Measurements from ENCODE around the gene MSLN. TPM values are rescaled to one million over a fixed set of nuclear protein-coding genes. Genes with fewer than 3 reads are reported as not detected.

MSLN gene
- total RNA-seq (2014; rRNA removed; shearing (Covaris generic)) = 0.29 and 0.54 TPM in 2 replicates
- polyA plus RNA-seq (2014; cell fraction: nucleus; rRNA removed) = 0.14 and 1.2 TPM in 2 replicates

- DNase-seq (ENCODE audit: extremely low read depth, low read depth) = no peak
These were observed at the start of gene MSLN for GRCh38 chr16:760545-761343. MSLN (plus strand) TSS chr16:760734; CDS start chr16:762681, 1,947 bp downstream.

- DNase-seq (ENCODE audit: extremely low read depth, low read depth) = no peak
These were observed 49.5 kb upstream of the MSLN start for GRCh38 chr16:711084-711483.

- DNase-seq (ENCODE audit: extremely low read depth, low read depth) = peak; percentile 65
These were observed 48.8 kb upstream of the MSLN start for GRCh38 chr16:711548-712320.

GRCh38 chr16:712740-713250 lies 47.7 kb upstream of the MSLN start:
- DNase-seq (ENCODE audit: extremely low read depth, low read depth) = peak; percentile 87

- no peak for DNase-seq (ENCODE audit: extremely low read depth, low read depth)
These were observed 46.5 kb upstream of the MSLN start for GRCh38 chr16:714079-714478.

- peak; percentile 86 for DNase-seq (ENCODE audit: extremely low read depth, low read depth)
These were observed 45.7 kb upstream of the MSLN start, which contains the start of gene METRN for GRCh38 chr16:714558-715476. METRN (plus strand) TSS chr16:715118; CDS start chr16:715290, 172 bp downstream.

GRCh38 chr16:715477-716199 lies 44.9 kb upstream of the MSLN start:
- no peak for DNase-seq (ENCODE audit: extremely low read depth, low read depth)

- DNase-seq (ENCODE audit: extremely low read depth, low read depth) = peak; percentile 46
These were observed 44.4 kb upstream of the MSLN start for GRCh38 chr16:716200-716568.

GRCh38 chr16:716768-717325 lies 43.7 kb upstream of the MSLN start:
- no peak for DNase-seq (ENCODE audit: extremely low read depth, low read depth)

GRCh38 chr16:717450-718245 lies 42.9 kb upstream of the MSLN start:
- no peak for DNase-seq (ENCODE audit: extremely low read depth, low read depth)

GRCh38 chr16:718389-718788 lies 42.1 kb upstream of the MSLN start:
- DNase-seq (ENCODE audit: extremely low read depth, low read depth) = no peak

GRCh38 chr16:718922-719321 lies 41.6 kb upstream of the MSLN start:
- DNase-seq (ENCODE audit: extremely low read depth, low read depth) = no peak

- DNase-seq (ENCODE audit: extremely low read depth, low read depth) = no peak
These were observed 40.6 kb upstream of the MSLN start for GRCh38 chr16:719815-720446.

GRCh38 chr16:720447-720989 lies 40.0 kb upstream of the MSLN start:
- peak; percentile 49 for DNase-seq (ENCODE audit: extremely low read depth, low read depth)

- DNase-seq (ENCODE audit: extremely low read depth, low read depth) = peak; percentile 80
These were observed 39.4 kb upstream of the MSLN start, which contains the start of gene ANTKMT for GRCh38 chr16:720990-721764. ANTKMT (plus strand) TSS chr16:721146; CDS start chr16:721275, 129 bp downstream.

- no peak for DNase-seq (ENCODE audit: extremely low read depth, low read depth)
These were observed 38.6 kb upstream of the MSLN start for GRCh38 chr16:721765-722540.
